GM18867 (cell line): ENCODE data around the gene EXOC2.

ENCODE experiments used
- ATAC-seq: cut with Tn5 transposase; IDR thresholded peaks from one replicate; pipeline ENCODE4 v1.9.1; 2021; ENCODE audit warnings: mild to moderate bottlenecking, moderate library complexity; ENCODE audit not compliant: unreplicated experiment

The EXOC2 gene

DNA sequence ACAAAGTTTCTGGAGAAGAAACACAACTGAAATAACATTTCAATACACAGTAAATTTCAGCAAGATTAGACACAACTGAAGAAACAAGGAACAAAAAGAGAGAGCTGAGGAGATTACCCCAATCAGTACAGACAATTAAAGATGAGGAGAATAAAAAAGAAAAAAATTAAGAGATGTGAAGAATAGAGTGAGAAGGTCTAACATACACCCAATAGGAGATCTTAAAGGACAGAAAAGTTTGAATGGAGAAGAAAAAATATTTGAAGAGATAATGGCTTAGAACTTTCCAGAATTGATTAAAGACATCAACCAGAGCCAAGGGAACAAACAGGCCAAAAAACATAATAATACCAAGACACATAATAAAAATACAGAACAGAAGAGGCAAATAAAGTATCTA lies 152.4 kb downstream of the EXOC2 start:
- no peak for ATAC-seq

DNA sequence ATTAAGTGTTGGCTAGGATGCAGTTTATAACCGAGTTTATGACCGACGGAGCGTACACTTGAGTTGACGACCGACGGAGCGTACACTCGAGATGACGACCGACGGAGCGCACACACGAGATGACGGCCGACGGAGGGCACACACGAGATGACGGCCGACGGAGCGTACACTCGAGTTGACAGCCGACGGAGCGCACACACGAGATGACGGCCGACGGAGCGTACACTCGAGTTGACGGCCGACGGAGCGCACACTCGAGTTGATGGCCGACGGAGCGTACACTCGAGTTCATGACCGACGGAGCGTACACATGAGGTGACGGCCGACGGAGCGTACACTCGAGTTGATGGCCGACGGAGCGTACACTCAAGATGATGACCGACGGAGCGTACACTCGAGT lies 155.8 kb downstream of the EXOC2 start:
- ATAC-seq, result no peak

DNA sequence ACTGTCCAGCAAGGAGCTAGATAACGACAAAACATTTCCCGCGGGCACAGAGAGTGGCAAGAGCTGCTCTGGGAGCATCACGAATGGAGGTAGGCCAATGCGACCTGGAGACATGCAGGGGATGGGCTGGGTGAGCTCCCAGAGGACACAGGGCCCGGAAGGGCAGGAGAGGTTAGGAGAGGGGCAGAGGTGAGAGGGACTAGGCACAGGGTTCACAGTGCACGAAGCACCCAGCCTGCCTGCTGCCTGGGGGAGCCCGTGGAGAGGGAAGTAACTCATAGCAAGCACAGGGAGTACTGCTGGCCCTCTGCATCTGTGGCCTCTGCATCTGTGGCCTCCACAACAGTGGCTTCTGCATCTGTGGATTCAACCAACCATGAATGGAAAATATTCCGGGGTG lies 162.5 kb downstream of the EXOC2 start:
- ATAC-seq, result no peak

GRCh38 chr6:528989-529388 lies 163.9 kb downstream of the EXOC2 start:
- ATAC-seq, result no peak

- no peak for ATAC-seq
Measured at GRCh38 chr6:527989-528673, 164.8 kb downstream of the EXOC2 start.

DNA sequence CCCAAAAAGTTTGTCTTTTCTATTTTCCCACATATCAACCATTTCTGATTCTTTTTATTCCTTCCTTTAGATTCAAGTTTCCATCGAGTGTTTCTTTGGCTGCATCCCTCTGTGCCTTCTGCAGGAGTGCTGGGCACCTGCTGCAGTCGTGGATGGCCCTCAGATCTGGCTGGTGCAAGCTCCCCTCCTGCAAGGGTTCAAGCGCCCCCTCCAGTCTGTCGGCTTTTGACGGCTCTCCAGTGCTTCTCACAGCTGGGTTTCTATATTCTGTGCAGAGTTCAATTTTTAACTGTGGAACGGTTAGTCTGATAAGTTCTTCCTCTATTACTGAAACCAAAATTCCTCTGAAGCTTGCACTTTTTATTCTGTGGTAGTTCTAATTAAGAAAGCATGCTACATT lies 168.1 kb downstream of the EXOC2 start:
- ATAC-seq, result no peak

GRCh38 chr6:520820-521219 lies 172.1 kb downstream of the EXOC2 start:
- ATAC-seq, result no peak

- ATAC-seq, result no peak
Measured at GRCh38 chr6:518218-518617, 174.7 kb downstream of the EXOC2 start.

DNA sequence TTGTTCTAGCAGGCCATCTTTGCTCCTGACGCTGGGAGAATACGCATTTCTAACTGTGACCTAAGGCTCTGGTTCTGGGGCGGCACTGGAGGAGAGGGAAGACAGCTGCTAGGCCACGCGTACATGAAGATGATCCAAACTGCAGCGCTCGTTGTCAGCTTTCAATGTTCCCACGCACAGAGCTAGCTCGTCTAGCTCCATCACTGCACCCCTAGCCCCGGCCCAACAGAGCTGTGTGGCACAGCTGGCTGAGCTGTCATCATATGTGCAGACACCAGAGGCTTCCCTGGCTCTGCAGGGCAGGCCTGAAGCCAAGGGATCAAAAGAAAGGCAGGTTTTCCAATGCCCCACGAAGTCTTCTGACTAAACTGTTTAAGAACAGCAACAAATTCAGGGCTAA lies 176.7 kb downstream of the EXOC2 start:
- ATAC-seq, result no peak

- ATAC-seq, result no peak
Measured at GRCh38 chr6:515267-515666, 177.7 kb downstream of the EXOC2 start.

- ATAC-seq, result no peak
Measured at GRCh38 chr6:514396-514978, 178.5 kb downstream of the EXOC2 start.

DNA sequence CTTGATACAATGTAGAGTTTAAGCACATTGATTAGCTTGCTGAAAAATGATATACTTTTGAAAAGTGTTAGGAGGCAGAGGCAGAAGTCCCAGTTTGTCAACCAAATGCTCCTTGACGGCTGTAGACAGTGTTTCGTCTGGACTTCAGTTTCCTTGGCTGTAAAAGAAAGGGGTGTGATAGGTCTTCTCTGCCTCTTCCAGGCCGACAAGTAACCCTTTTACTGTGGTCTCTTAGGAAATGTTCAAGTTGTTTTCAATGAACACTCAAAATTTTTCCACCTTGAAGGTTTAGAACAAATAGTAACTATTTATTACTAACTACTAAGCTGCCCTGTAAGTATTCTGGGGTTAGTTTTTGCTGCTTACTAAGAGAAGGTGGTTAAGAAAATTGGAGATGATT lies 179.0 kb downstream of the EXOC2 start:
- ATAC-seq, result no peak

DNA sequence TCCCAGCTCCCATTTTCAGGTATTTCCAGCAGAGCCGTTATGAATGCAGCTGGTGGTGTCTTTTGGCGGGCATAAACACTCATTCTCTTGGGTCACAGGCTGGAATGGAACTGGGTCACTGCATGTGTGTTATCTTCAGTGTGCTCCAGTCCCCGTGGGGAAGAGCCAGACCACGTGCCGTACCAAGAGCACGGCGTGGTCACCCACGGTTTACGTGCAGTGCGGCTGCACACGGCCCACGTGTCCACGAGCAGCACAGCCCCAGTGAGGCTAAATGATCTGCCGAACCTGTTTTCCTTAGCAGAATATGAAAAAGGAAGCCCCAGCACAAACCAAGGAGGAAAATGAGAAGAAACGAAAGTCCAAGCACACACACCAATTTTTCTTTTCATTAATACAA lies 179.9 kb downstream of the EXOC2 start:
- no peak for ATAC-seq

GRCh38 chr6:511488-512137 lies 181.3 kb downstream of the EXOC2 start:
- no peak for ATAC-seq

- no peak for ATAC-seq
Measured at GRCh38 chr6:509676-510075, 183.3 kb downstream of the EXOC2 start.

DNA sequence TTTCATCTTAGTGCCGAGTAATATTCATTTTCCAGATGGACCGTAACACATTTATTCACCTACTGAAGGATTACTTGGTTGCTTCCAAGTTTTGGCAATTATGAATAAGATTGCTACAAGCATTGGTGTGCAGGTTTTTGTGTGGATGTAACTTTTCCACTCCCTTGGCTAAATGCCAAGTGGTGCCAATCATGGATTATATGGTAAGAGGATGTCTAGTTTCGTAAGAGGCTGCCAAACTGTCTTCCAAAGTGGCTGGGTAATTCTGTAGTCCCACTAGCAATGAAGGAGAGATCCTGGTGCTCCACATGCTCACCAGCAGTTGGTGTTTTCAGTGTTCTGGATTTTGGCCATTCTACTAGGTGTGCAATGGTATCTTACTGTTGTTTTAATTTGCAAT lies 184.3 kb downstream of the EXOC2 start:
- ATAC-seq, result no peak

- ATAC-seq, result no peak
Measured at GRCh38 chr6:508006-508405, 184.9 kb downstream of the EXOC2 start.

- no peak for ATAC-seq
Measured at GRCh38 chr6:506920-507622, 185.9 kb downstream of the EXOC2 start.

- no peak for ATAC-seq
Measured at GRCh38 chr6:506508-506907, 186.4 kb downstream of the EXOC2 start.

- no peak for ATAC-seq
Measured at GRCh38 chr6:505374-505773, 187.6 kb downstream of the EXOC2 start.

GRCh38 chr6:504446-504980 lies 188.4 kb downstream of the EXOC2 start:
- no peak for ATAC-seq
